Bone marrow (tissue), 2 donors: Measurements from ENCODE around the gene GALNT2.

Experiments
- DNase-seq, 2 donors: peaks; one replicate each; lab custom pipeline; 2025; lab: John Stamatoyannopoulos, UW

Gene GALNT2

DNA sequence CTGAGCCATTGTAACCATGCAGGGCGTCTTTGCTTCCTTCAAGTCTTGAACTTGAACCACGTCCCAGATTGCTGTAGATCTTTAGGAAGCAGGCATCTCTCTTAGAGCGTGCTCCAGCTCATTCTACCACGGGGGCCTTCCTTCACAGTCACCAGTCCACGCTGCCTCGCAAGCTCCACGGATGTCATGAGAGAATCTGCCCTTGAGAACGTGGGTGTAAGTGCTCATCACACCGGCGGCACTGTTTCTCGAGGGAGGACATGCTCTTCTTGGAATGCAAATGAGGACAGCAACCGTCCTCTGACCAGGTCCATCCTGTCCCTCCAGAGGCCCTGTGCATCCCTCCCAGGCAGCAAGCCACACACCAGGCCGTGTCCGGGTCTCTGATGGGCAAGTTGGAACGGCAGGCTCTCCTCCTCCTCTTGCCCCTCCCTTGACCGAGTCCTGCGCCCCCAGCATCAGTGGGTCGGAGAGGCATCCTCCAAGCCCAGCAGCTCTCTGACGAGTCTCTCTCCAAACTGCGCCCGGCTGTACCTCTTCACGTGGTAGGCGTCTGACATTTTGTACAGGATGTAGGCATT lies 256.0 kb downstream of the GALNT2 start:
- DNase-seq = no peak

GRCh38 chr1:230323686-230324085 lies 256.6 kb downstream of the GALNT2 start:
- DNase-seq = no peak

DNA sequence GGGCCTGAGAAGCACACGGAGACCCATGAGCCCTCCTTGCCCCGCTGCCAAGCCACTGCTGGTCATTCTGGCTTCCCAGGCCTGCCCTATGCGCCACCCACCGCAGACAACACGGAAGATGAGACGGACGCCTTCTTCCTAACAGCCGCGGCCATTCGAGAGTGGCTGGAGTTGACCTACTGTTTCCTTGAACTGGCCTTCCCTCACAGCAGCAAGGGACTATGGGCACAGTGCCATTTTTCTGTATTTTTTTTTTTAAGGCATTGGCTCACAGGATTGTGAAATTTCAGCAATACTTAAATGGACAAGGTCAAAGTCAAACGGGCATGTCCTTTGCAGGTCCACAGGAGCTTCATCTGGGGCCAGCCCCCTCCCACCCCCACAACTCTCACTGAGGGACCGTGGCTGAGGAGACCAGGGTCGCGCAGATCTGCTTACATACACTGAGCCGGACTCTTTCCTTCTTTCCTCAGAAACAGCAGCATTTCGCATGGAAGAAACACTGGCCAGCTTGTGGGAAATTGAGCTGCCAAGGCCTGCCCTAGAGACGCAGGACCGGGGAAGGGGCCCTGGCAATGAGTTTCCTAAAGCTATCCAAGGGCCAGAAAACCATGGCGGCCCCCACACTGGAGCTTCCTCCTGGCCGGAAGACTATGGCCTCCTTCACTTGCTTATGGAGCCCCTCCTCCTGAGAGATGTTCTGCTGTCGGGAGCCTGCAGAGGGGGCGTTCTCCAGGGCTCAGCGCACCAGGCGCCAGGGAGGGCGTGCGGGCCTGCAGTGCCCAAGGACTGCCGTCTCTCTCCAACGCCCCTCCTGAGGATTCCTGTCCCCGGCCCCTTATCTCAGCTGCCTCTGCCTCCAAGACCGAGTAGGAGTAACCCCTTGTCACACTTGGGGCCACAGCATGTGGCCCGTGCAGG lies 260.2 kb downstream of the GALNT2 start:
- no peak for DNase-seq

DNA sequence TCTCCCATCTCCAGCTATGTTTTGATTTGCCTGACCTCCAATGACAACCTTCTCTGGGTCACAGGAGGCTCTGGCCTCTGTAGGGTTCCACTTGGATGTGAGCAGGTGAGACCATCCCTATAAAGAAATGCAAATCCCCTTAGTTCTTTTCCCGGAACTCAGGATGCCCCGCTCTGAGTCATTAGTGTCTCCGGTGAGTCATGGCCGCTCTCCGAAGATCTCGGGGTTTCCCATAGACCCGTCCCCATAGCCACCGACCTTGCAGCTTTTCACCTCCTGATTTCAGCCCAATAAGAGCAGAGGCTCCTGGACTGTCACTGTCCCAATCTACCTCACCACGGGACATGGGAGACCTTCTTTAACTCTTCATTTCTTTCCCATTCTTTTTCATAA lies 260.9 kb downstream of the GALNT2 start:
- no peak for DNase-seq

- no peak for DNase-seq
These were observed 261.4 kb downstream of the GALNT2 start for GRCh38 chr1:230328342-230329015.

GRCh38 chr1:230330157-230330556 lies 263.1 kb downstream of the GALNT2 start:
- DNase-seq = no peak
